ENCODE measurements around the gene SLC6A6. TPM values are rescaled to one million over a fixed set of nuclear protein-coding genes. Genes with fewer than 3 reads are reported as not detected.

The SLC6A6 gene
- total and polyA plus RNA-seq, 2 experiments from 2014 or later = 4.6 to 10.6 TPM

DNA sequence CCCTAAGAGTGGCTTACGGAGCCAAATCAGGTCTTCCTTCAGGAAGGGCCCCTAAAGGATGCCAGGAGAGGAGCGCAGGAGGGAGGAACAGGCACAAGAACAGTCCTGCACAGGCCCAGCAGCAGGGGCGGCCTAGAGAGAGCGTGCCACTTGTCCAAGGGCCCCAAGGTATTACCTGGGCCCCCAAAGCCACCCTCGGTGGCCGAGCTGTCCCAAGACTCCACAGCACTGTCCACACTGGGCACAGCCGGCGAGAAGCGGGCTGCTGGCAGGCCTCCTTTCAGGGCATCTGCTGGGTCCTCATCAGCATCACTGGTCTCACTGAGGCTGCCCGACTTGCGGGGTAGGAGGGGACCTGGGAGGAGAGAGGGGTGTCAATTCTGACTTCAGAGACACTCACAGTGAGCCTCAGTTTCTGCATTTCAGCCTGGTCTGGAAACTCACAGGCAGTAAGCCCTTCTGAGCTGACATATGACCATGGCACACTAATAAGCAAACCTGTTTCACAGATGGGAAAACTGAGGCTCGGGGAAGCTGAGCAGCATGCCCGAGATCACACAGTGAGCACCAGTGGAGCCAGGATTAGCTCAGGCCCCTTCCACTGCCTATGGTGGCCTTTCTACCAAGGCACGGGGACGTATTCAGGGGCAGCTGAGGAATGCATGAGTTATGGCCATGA lies 104.4 kb downstream of the SLC6A6 start:
- no peaks in the 10 kb centered on the region for H3K4me1 ChIP-seq (ENCODE audit: insufficient read depth)
- no peak overlapping the region for H3K4me3 ChIP-seq
- no peak overlapping the region for H2AFZ ChIP-seq
- no peaks in the 10 kb centered on the region for H3F3A ChIP-seq (ENCODE audit: insufficient read depth)
- H3K9me3 ChIP-seq (ENCODE audit: low read depth) = no peaks in the 10 kb centered on the region
- in situ Hi-C loops (cut with MboI) = loop anchor here (25.0 kb wide), 1 partner anchor 406 kb away; no protein-coding TSS in a partner anchor
- no peaks in the 10 kb centered on the region for H4K20me1 ChIP-seq (ENCODE audit: insufficient read depth)
- H3K79me2 ChIP-seq (ENCODE audit: insufficient read depth) = no peaks in the 10 kb centered on the region
- no peak for TF ChIP-seq EZH2 (IDR thresholded peaks at IDR 0.05; ENCODE audit: insufficient read depth, poor library complexity, severe bottlenecking)
- no peak for TF ChIP-seq EZH2phosphoT487 (IDR thresholded peaks at IDR 0.05; ENCODE audit: insufficient read depth, low read depth)
- no peak for DNase-seq
- 73 to 80% methylated on average over 13 to 15 of the region's 15 CpGs for WGBS, 2 experiments (ENCODE audit: low coverage in 1 of 2, low lambda C conversion rate in 2 of 2, missing lambda C conversion rate in 2 of 2)
- H3K4me2 ChIP-seq (ENCODE audit: unreplicated experiment) = no peak overlapping the region
- no peak overlapping the region for H3K27ac ChIP-seq
- no peaks in the 10 kb centered on the region for H3K36me3 ChIP-seq (ENCODE audit: low read depth)
- H3K27me3 ChIP-seq (replicated peaks; ENCODE audit: insufficient read depth) = no peaks in the 10 kb centered on the region
- H3K9me2 ChIP-seq (ENCODE audit: insufficient read depth) = no peaks in the 10 kb centered on the region
- no peak overlapping the region for H3K9ac ChIP-seq

DNA sequence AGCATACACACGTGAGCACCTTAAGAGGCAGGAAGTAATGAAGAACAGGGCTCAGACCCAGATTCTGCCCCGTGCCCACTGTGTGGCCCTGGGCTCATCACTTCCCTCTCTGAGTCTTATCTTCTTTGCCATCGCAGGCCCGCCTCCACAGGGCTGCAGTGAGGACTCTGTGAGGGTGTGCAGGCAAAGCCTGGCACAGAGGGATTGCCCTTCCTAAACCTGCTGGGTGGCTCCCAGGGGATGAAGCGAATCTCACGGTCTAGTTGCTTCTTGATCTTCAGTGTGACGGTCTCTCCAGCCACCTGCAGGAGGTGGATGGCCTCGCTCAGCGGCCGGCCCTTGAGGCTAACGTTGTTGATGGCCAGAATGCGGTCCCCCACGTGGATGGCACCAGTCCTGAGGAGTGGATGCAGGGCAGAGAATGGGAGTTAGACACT lies 104.9 kb downstream of the SLC6A6 start:
- in situ Hi-C loops (cut with MboI) = loop anchor here (25.0 kb wide), 1 partner anchor 405 kb away; no protein-coding TSS in a partner anchor
- TF ChIP-seq EZH2phosphoT487 (IDR thresholded peaks at IDR 0.05; ENCODE audit: insufficient read depth, low read depth) (no peak), EZH2 (IDR thresholded peaks at IDR 0.05; ENCODE audit: insufficient read depth, poor library complexity, severe bottlenecking) (no peak)
- WGBS, 2 experiments (ENCODE audit: low coverage in 1 of 2, low lambda C conversion rate in 2 of 2, missing lambda C conversion rate in 2 of 2) = 57 to 59% methylated on average over 13 of the region's 13 CpGs
- no peaks in the 10 kb centered on the region for H3K27me3 ChIP-seq (replicated peaks; ENCODE audit: insufficient read depth)
- no peak overlapping the region for H3K9ac ChIP-seq
- H3K9me3 ChIP-seq (ENCODE audit: low read depth) = no peaks in the 10 kb centered on the region
- no peaks in the 10 kb centered on the region for H4K20me1 ChIP-seq (ENCODE audit: insufficient read depth)
- H2AFZ ChIP-seq = no peak overlapping the region
- no peaks in the 10 kb centered on the region for H3K79me2 ChIP-seq (ENCODE audit: insufficient read depth)
- no peaks in the 10 kb centered on the region for H3K4me1 ChIP-seq (ENCODE audit: insufficient read depth)
- no peak overlapping the region for H3K27ac ChIP-seq
- H3K4me3 ChIP-seq = no peak overlapping the region
- H3K4me2 ChIP-seq (ENCODE audit: unreplicated experiment) = no peak overlapping the region
- no peaks in the 10 kb centered on the region for H3K36me3 ChIP-seq (ENCODE audit: low read depth)
- DNase-seq = no peak
- no peaks in the 10 kb centered on the region for H3F3A ChIP-seq (ENCODE audit: insufficient read depth)
- H3K9me2 ChIP-seq (ENCODE audit: insufficient read depth) = no peaks in the 10 kb centered on the region

- Histone ChIP-seq H2AFZ (no peak overlapping the region), H4K20me1 (ENCODE audit: insufficient read depth) (no peaks in the 10 kb centered on the region), H3K79me2 (ENCODE audit: insufficient read depth) (no peaks in the 10 kb centered on the region), H3K4me3 (no peak overlapping the region), H3K27ac (no peak overlapping the region), H3F3A (ENCODE audit: insufficient read depth) (no peaks in the 10 kb centered on the region), H3K9me3 (ENCODE audit: low read depth) (no peaks in the 10 kb centered on the region), H3K4me1 (ENCODE audit: insufficient read depth) (no peaks in the 10 kb centered on the region), H3K9me2 (ENCODE audit: insufficient read depth) (no peaks in the 10 kb centered on the region), H3K9ac (no peak overlapping the region), H3K27me3 (replicated peaks; ENCODE audit: insufficient read depth) (no peaks in the 10 kb centered on the region), H3K36me3 (ENCODE audit: low read depth) (no peaks in the 10 kb centered on the region), H3K4me2 (ENCODE audit: unreplicated experiment) (no peak overlapping the region)
- in situ Hi-C loops (cut with MboI) = loop anchor here (25.0 kb wide), 1 partner anchor 404 kb away; no protein-coding TSS in a partner anchor
- DNase-seq = no peak
- TF ChIP-seq EZH2phosphoT487 (IDR thresholded peaks at IDR 0.05; ENCODE audit: insufficient read depth, low read depth) = no peak
- TF ChIP-seq EZH2 (IDR thresholded peaks at IDR 0.05; ENCODE audit: insufficient read depth, poor library complexity, severe bottlenecking) = no peak
- 61 to 62% methylated on average over 6 of the region's 6 CpGs for WGBS, 2 experiments (ENCODE audit: low coverage in 1 of 2, low lambda C conversion rate in 2 of 2, missing lambda C conversion rate in 2 of 2)
Observed at GRCh38 chr3:14507757-14508504, 105.5 kb downstream of the SLC6A6 start.

GRCh38 chr3:14508505-14508819 lies 106.1 kb downstream of the SLC6A6 start:
- H3K4me1 ChIP-seq (ENCODE audit: insufficient read depth) = no peaks in the 10 kb centered on the region
- TF ChIP-seq EZH2 (IDR thresholded peaks at IDR 0.05; ENCODE audit: insufficient read depth, poor library complexity, severe bottlenecking) = no peak
- no peak for TF ChIP-seq EZH2phosphoT487 (IDR thresholded peaks at IDR 0.05; ENCODE audit: insufficient read depth, low read depth)
- in situ Hi-C loops (cut with MboI) = loop anchor here (25.0 kb wide), 1 partner anchor 404 kb away; no protein-coding TSS in a partner anchor

More at GRCh38 chr3:14508505-14508819, 106.1 kb downstream of the SLC6A6 start:
- no peaks in the 10 kb centered on the region for H3K27me3 ChIP-seq (replicated peaks; ENCODE audit: insufficient read depth)
- no peaks in the 10 kb centered on the region for H3K79me2 ChIP-seq (ENCODE audit: insufficient read depth)
- no peak overlapping the region for H2AFZ ChIP-seq
- H3K4me2 ChIP-seq (ENCODE audit: unreplicated experiment) = no peak overlapping the region
- H3K9ac ChIP-seq = no peak overlapping the region
- H3F3A ChIP-seq (ENCODE audit: insufficient read depth) = no peaks in the 10 kb centered on the region
- H3K9me2 ChIP-seq (ENCODE audit: insufficient read depth) = no peaks in the 10 kb centered on the region
- no peaks in the 10 kb centered on the region for H3K36me3 ChIP-seq (ENCODE audit: low read depth)
- no peak for DNase-seq
- H3K4me3 ChIP-seq = no peak overlapping the region
- H4K20me1 ChIP-seq (ENCODE audit: insufficient read depth) = no peaks in the 10 kb centered on the region
- WGBS, 2 experiments (ENCODE audit: low coverage in 1 of 2, low lambda C conversion rate in 2 of 2, missing lambda C conversion rate in 2 of 2) = 24 to 47% methylated on average over 3 of the region's 3 CpGs
- H3K9me3 ChIP-seq (ENCODE audit: low read depth) = no peaks in the 10 kb centered on the region
- H3K27ac ChIP-seq = no peak overlapping the region
